OCI-LY1 (cell line): ENCODE data around the gene ATP1B1.

Experiments used
- H2AFZ ChIP-seq: fragments of 200-600 bp; sonication (generic), shearing (Covaris generic); 2 replicates; pipeline ENCODE4 v1.6.0; 2014; ENCODE audit warnings: antibody characterized with exemption, mild to moderate bottlenecking, low read length
- H3F3A ChIP-seq: fragments of 200-600 bp; sonication (generic), shearing (Covaris generic); 2 replicates; pipeline ENCODE4 v1.6.0; 2014; ENCODE audit warnings: mild to moderate bottlenecking, antibody characterized with exemption, low read length, moderate library complexity; ENCODE audit not compliant: insufficient read depth
- H3K27ac ChIP-seq: fragments of 200-600 bp; sonication (generic); 2 replicates; pipeline ENCODE4 v1.5.1; 2014; ENCODE audit warnings: low read length, mixed run types, mild to moderate bottlenecking, low read depth; ENCODE audit not compliant: poor library complexity, severe bottlenecking
- H3K27me3 ChIP-seq: fragments of 200-600 bp; sonication (generic); 2 replicates; pipeline ENCODE4 v1.6.0; 2014; ENCODE audit warnings: antibody characterized with exemption, mild to moderate bottlenecking, low read length, moderate library complexity; ENCODE audit not compliant: insufficient read depth
- H3K36me3 ChIP-seq: fragments of 200-600 bp; sonication (generic); 2 replicates; pipeline ENCODE4 v1.6.1; 2014; ENCODE audit warnings: mild to moderate bottlenecking, antibody characterized with exemption, low read length, moderate library complexity, mixed read lengths; ENCODE audit not compliant: insufficient read depth
- H3K4me1 ChIP-seq: fragments of 200-600 bp; sonication (generic); 2 replicates; pipeline ENCODE4 v1.5.1; 2014; ENCODE audit warnings: mild to moderate bottlenecking, low read length, moderate library complexity; ENCODE audit not compliant: insufficient read depth, severe bottlenecking
- H3K4me2 ChIP-seq: fragments of 200-600 bp; sonication (generic), shearing (Covaris generic); 2 replicates; pipeline ENCODE4 v1.6.1; 2014; ENCODE audit warnings: low read length
- H3K4me3 ChIP-seq: fragments of 200-600 bp; sonication (generic); 2 replicates; pipeline ENCODE4 v1.5.1; 2014; ENCODE audit warnings: low read length, low read depth, mild to moderate bottlenecking, mixed read lengths; ENCODE audit not compliant: poor library complexity, severe bottlenecking
- H3K79me2 ChIP-seq: fragments of 200-600 bp; shearing (Covaris generic); 2 replicates; pipeline ENCODE4 v1.6.1; 2016; ENCODE audit warnings: mixed run types, low read length, mixed read lengths; ENCODE audit not compliant: insufficient read depth
- H3K9ac ChIP-seq: fragments of 200-600 bp; sonication (generic), shearing (Covaris generic); 2 replicates; pipeline ENCODE4 v1.6.1; 2014; ENCODE audit warnings: mild to moderate bottlenecking, low read length, mixed read lengths
- H3K9me2 ChIP-seq: fragments of 200-600 bp; sonication (generic), shearing (Covaris generic); 2 replicates; pipeline ENCODE4 v1.6.1; 2014; ENCODE audit warnings: low read depth, mild to moderate bottlenecking, low read length, mixed read lengths
- H3K9me3 ChIP-seq: fragments of 200-600 bp; shearing (Covaris generic); 2 replicates; pipeline ENCODE4 v1.6.1; 2014; ENCODE audit warnings: low read length, mixed read lengths
- H4K20me1 ChIP-seq: fragments of 200-600 bp; sonication (generic), shearing (Covaris generic); 2 replicates; pipeline ENCODE4 v1.6.0; 2016; ENCODE audit warnings: mild to moderate bottlenecking, low read length; ENCODE audit not compliant: insufficient read depth
- CTCF ChIP-seq: fragments of 200-600 bp; sonication (generic), shearing (Covaris generic); IDR thresholded peaks from 2 replicates; pipeline ENCODE4 v1.5.1; 2017; ENCODE audit warnings: mild to moderate bottlenecking, antibody characterized with exemption, low read length, moderate library complexity, mixed read lengths
- EZH2 ChIP-seq: fragments of 200-600 bp; sonication (generic), shearing (Covaris generic); IDR thresholded peaks from 2 replicates; pipeline ENCODE4 v1.8.0; 2017; ENCODE audit warnings: borderline replicate concordance, mixed run types, mild to moderate bottlenecking, antibody characterized with exemption, low read length, moderate library complexity, mixed read lengths

ATP1B1 gene

DNA sequence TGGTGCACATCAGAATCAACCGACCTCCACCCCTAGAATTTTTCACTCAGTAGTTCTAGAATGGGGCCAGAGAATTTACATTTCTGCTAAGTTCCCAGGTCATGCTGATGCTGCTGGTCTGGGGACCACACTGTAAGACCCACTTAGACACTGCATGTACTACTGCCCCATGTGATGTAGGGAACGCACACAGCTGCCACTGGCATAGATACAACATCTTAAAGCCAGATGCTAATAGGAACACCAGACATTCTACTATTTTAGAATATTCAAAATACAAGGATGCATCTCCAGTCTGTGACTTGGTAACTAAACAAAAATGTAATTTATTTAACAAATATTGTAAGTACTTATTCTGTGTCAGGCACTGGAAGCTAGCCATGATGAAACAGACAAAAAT, 14.1 kb upstream of the ATP1B1 start:
- no peak overlapping the region for H3K4me2 ChIP-seq
- no peak overlapping the region for H3K4me3 ChIP-seq
- H2AFZ ChIP-seq = no peak overlapping the region
- TF ChIP-seq EZH2 (no peak), CTCF (no peak)
- no peaks in the 10 kb centered on the region for H4K20me1 ChIP-seq
- H3K79me2 ChIP-seq = no peaks in the 10 kb centered on the region
- no peaks in the 10 kb centered on the region for H3K9me2 ChIP-seq
- H3K9me3 ChIP-seq = no peaks in the 10 kb centered on the region
- no peak overlapping the region for H3K9ac ChIP-seq
- H3K27me3 ChIP-seq = peaks cover 7% of the 10 kb centered on the region; the same call in 1 of the 2 replicates
- H3K4me1 ChIP-seq = no peaks in the 10 kb centered on the region
- no peak overlapping the region for H3K27ac ChIP-seq
- H3K36me3 ChIP-seq = no peaks in the 10 kb centered on the region
- no peaks in the 10 kb centered on the region for H3F3A ChIP-seq

GRCh38 chr1:169094897-169095569, 11.5 kb upstream of the ATP1B1 start:
- Histone ChIP-seq H3F3A (no peaks in the 10 kb centered on the region), H3K4me1 (no peaks in the 10 kb centered on the region), H2AFZ (no peak overlapping the region), H3K4me3 (no peak overlapping the region), H3K36me3 (no peaks in the 10 kb centered on the region), H3K9me2 (no peaks in the 10 kb centered on the region), H3K4me2 (no peak overlapping the region), H4K20me1 (no peaks in the 10 kb centered on the region), H3K27me3 (peaks cover 7% of the 10 kb centered on the region; the same call in 1 of the 2 replicates), H3K9ac (no peak overlapping the region), H3K79me2 (no peaks in the 10 kb centered on the region), H3K27ac (no peak overlapping the region), H3K9me3 (no peaks in the 10 kb centered on the region)
- TF ChIP-seq CTCF (no peak), EZH2 (no peak)

GRCh38 chr1:169098380-169098779, 8.1 kb upstream of the ATP1B1 start:
- H3K9me2 ChIP-seq = no peaks in the 10 kb centered on the region
- no peaks in the 10 kb centered on the region for H3K79me2 ChIP-seq
- peaks cover 7% of the 10 kb centered on the region; the same call in 1 of the 2 replicates for H3K27me3 ChIP-seq
- H3K4me3 ChIP-seq = no peak overlapping the region
- no peaks in the 10 kb centered on the region for H4K20me1 ChIP-seq
- H3K36me3 ChIP-seq = no peaks in the 10 kb centered on the region
- H3K4me2 ChIP-seq = no peak overlapping the region
- H3K9me3 ChIP-seq = no peaks in the 10 kb centered on the region
- no peaks in the 10 kb centered on the region for H3K4me1 ChIP-seq
- no peak overlapping the region for H3K27ac ChIP-seq
- H2AFZ ChIP-seq = no peak overlapping the region
- H3K9ac ChIP-seq = no peak overlapping the region
- TF ChIP-seq EZH2 = no peak
- no peak for TF ChIP-seq CTCF
- no peaks in the 10 kb centered on the region for H3F3A ChIP-seq
